HG03432 (cell line): ENCODE data around the gene GRIA1.

Source experiments
- ATAC-seq: cut with Tn5 transposase; IDR thresholded peaks from one replicate; pipeline ENCODE4 v1.9.1; 2021; ENCODE audit warnings: mild to moderate bottlenecking, moderate library complexity; ENCODE audit not compliant: unreplicated experiment

The GRIA1 gene

GRCh38 chr5:153490118-153491037 is at the start of gene GRIA1:
Gene GRIA1 (plus strand): TSS chr5:153490670.
- ATAC-seq, result no peak

- no peak for ATAC-seq
Observed at GRCh38 chr5:153445875-153446579, 44.4 kb upstream of the GRIA1 start.

GRCh38 chr5:153447534-153447933 is 42.9 kb upstream of the GRIA1 start:
- no peak for ATAC-seq

- no peak for ATAC-seq
Observed at GRCh38 chr5:153456354-153456753, 34.1 kb upstream of the GRIA1 start.

GRCh38 chr5:153456993-153457392 is 33.5 kb upstream of the GRIA1 start:
- ATAC-seq, result no peak

GRCh38 chr5:153458268-153458667 is 32.2 kb upstream of the GRIA1 start:
- no peak for ATAC-seq

- ATAC-seq, result no peak
Observed at GRCh38 chr5:153459051-153459743, 31.3 kb upstream of the GRIA1 start.

GRCh38 chr5:153460421-153460820 is 30.0 kb upstream of the GRIA1 start:
- ATAC-seq, result no peak

- no peak for ATAC-seq
Observed at GRCh38 chr5:153461341-153461740, 29.1 kb upstream of the GRIA1 start.

GRCh38 chr5:153463806-153464205 is 26.7 kb upstream of the GRIA1 start:
- no peak for ATAC-seq

- ATAC-seq, result no peak
Observed at GRCh38 chr5:153467546-153467945, 22.9 kb upstream of the GRIA1 start.

- ATAC-seq, result no peak
Observed at GRCh38 chr5:153469423-153469822, 21.0 kb upstream of the GRIA1 start.

- no peak for ATAC-seq
Observed at GRCh38 chr5:153470736-153471135, 19.7 kb upstream of the GRIA1 start.

GRCh38 chr5:153476767-153477166 is 13.7 kb upstream of the GRIA1 start:
- ATAC-seq, result no peak

GRCh38 chr5:153480401-153480800 is 10.1 kb upstream of the GRIA1 start:
- ATAC-seq, result peak; percentile 96

- no peak for ATAC-seq
Observed at GRCh38 chr5:153483482-153483881, 7.0 kb upstream of the GRIA1 start.

- ATAC-seq, result no peak
Observed at GRCh38 chr5:153485641-153486040, 4.8 kb upstream of the GRIA1 start.

GRCh38 chr5:153486771-153487170 is 3.7 kb upstream of the GRIA1 start:
- no peak for ATAC-seq

GRCh38 chr5:153489611-153490010 is 859 bp upstream of the GRIA1 start:
- ATAC-seq, result no peak

- no peak for ATAC-seq
Observed at GRCh38 chr5:153491038-153491744, 721 bp downstream of the GRIA1 start.

GRCh38 chr5:153491856-153492255 is 1.4 kb downstream of the GRIA1 start:
- no peak for ATAC-seq
